GM12878 (cell line): ENCODE results near the gene SETDB1. TPM values are rescaled to one million over a fixed set of nuclear protein-coding genes. Genes with fewer than 3 reads are reported as not detected.

Experiments used
- ATAC-seq: fragments of 200-7000 bp; cut with Tn5 transposase; 3 replicates; pipeline ENCODE4 v1.9.1; 2020; ENCODE audit warnings: mild to moderate bottlenecking, moderate library complexity
- BruUV-seq: library from RNA; stranded (reverse); fragments of 400-500 nt; replicated peaks from 2 replicates; lab custom pipeline; 2021; lab: Mats Ljungman, UMichigan
- CTCF ChIA-PET: fragments of 300-600 bp; sonication (Branson Sonifier 250); formaldehyde crosslinking; extraction: SDS; loops from one replicate; lab custom pipeline; 2021; ENCODE audit warnings: inconsistent platforms; lab: Yijun Ruan, JAX
- POLR2A ChIA-PET: fragments of 350-600 bp; formaldehyde crosslinking; extraction: SDS; loops from one replicate; lab custom pipeline; 2021; ENCODE audit warnings: inconsistent platforms; lab: Charles Lee
- RAD21 ChIA-PET: fragments of 300-600 bp; sonication (Branson Sonifier 250); formaldehyde crosslinking; loops from one replicate; lab custom pipeline; 2023; ENCODE audit warnings: antibody characterized with exemption; ENCODE audit not compliant: unreplicated experiment; lab: Charles Lee
- SMC1A ChIA-PET: fragments of 300-600 bp; sonication (Branson Sonifier 250); formaldehyde crosslinking; loops from one replicate; lab custom pipeline; 2023; ENCODE audit not compliant: unreplicated experiment, uncharacterized antibody; lab: Charles Lee
- DNase-seq: peaks from one replicate; pipeline ENCODE4 v3.0.0-alpha.2; 2011; ENCODE audit warnings: low read depth, low spot score
- FAIRE-seq: peaks from 3 replicates; lab custom pipeline; 2011; peaks lifted over from hg19 to GRCh38; lab: Jason Lieb, UNC
- H2AFZ ChIP-seq: 2 replicates; pipeline ENCODE4 v1.6.0; 2011; ENCODE audit warnings: low read depth, low read length, control low read depth; ENCODE audit not compliant: control insufficient read depth
- H3K27ac ChIP-seq: 2 replicates; pipeline ENCODE4 v1.5.1; 2011; ENCODE audit warnings: control low read depth; ENCODE audit not compliant: control insufficient read depth, insufficient read depth
- H3K27me3 ChIP-seq, 2 experiments: replicated peaks in 1 of 2; 2 replicates each; pipeline versions ENCODE4 v1.6.0 to v1.6.1; 2011; ENCODE audit warnings: low read length in 1 of 2; ENCODE audit not compliant: control insufficient read depth in 2 of 2, insufficient read depth in 2 of 2
- H3K36me3 ChIP-seq, 2 experiments: 2 replicates each; pipeline ENCODE4 v1.5.1; 2011; ENCODE audit warnings: low read length in 1 of 2; ENCODE audit not compliant: control insufficient read depth in 2 of 2, insufficient read depth in 2 of 2
- H3K4me1 ChIP-seq: 2 replicates; pipeline ENCODE4 v1.6.1; 2011; ENCODE audit warnings: mild to moderate bottlenecking, low read length, moderate library complexity, mixed read lengths; ENCODE audit not compliant: control insufficient read depth, insufficient read depth
- H3K4me2 ChIP-seq: 2 replicates; pipeline ENCODE4 v1.6.0; 2011; ENCODE audit warnings: control low read depth; ENCODE audit not compliant: control insufficient read depth, insufficient read depth
- H3K4me3 ChIP-seq: fragments of 200-600 bp; sonication (generic); 2 replicates; pipeline ENCODE4 v1.5.1; 2016
- H3K79me2 ChIP-seq: 2 replicates; pipeline ENCODE4 v1.6.0; 2011; ENCODE audit warnings: low read length; ENCODE audit not compliant: control insufficient read depth, insufficient read depth
- H3K9ac ChIP-seq: 2 replicates; pipeline ENCODE4 v1.8.0; 2011; ENCODE audit warnings: low read length, control low read depth, mixed read lengths; ENCODE audit not compliant: control insufficient read depth, insufficient read depth
- H3K9me3 ChIP-seq: replicated peaks from 3 replicates; pipeline ENCODE4 v1.5.1; 2011; ENCODE audit warnings: mild to moderate bottlenecking, low read length; ENCODE audit not compliant: control insufficient read depth, insufficient read depth
- H4K20me1 ChIP-seq: 2 replicates; pipeline ENCODE4 v1.6.0; 2011; ENCODE audit not compliant: control insufficient read depth, insufficient read depth
- MEF2B ChIP-seq: fragments of 450-650 bp; IDR thresholded peaks from 2 replicates; pipeline ENCODE4 v1.6.1; 2018; ENCODE audit warnings: mild to moderate bottlenecking, moderate library complexity; ENCODE audit not compliant: partially characterized antibody, poor library complexity, severe bottlenecking
- STAT1 ChIP-seq: fragments of 450-650 bp; conservative IDR thresholded peaks from 2 replicates; pipeline ENCODE4 v1.6.1; 2014; ENCODE audit warnings: antibody characterized with exemption, mild to moderate bottlenecking
- WGBS: methylation state at CpG from one replicate; pipeline ENCODE4 v1.1.6; 2016; ENCODE audit warnings: low lambda C conversion rate; ENCODE audit not compliant: insufficient replicate concordance, insufficient coverage; ENCODE audit errors: missing lambda C conversion rate; 5-methylcytosine and 5-hydroxymethylcytosine counted together
- in situ Hi-C: fragments of 300-500 bp; cut with MboI; formaldehyde crosslinking; loops from 9 replicates; pipeline ENCODE4 v1.14.3; 2018; ENCODE audit warnings: mixed read lengths
- intact Hi-C: fragments of 100-400 bp; cut with micrococcal nuclease; formaldehyde crosslinking; loops from one replicate; pipeline ENCODE4 v1.14.2; 2022; ENCODE audit not compliant: unreplicated experiment
- polyA plus RNA-seq, 11 experiments: library from polyadenylated mRNA; depleted of rRNA in 4 of 11; unstranded in 6 of 11; stranded (reverse) in 5 of 11; fragments of >200 nt; fragmentation: Nextera tagmentation in 4 of 11; fragmentation: Illumina TruSeq in 1 of 11; extraction: Ambion mirVana in 4 of 11; extraction: Trizol in 1 of 11; gene quantifications; 1 replicate in 1 of 11; 2 replicates in 10 of 11; pipeline versions ENCODE4 v1.2.1 to v1.2.3, GENCODE V29; 2011 to 2016; ENCODE audit warnings: inconsistent platforms in 2 of 11, missing spikeins in 2 of 11, low read depth in 1 of 11
- total RNA-seq, 4 experiments: library from RNA; depleted of rRNA in 3 of 4; stranded (reverse); fragments of >200 nt in 3 of 4; fragmentation: Illumina TruSeq in 1 of 4; extraction: Trizol in 1 of 4; gene quantifications; 2 replicates each; pipeline versions ENCODE4 v1.2.1 to v1.2.3, GENCODE V29; 2013 to 2021
- TF ChIP-seq, protein P1 (sequence below): fragments of 450-650 bp; formaldehyde crosslinking; IDR thresholded peaks from 2 replicates; pipeline ENCODE4 v1.4.0; 2020; ENCODE audit warnings: mild to moderate bottlenecking, moderate library complexity
- TF ChIP-seq, protein P2 (sequence below), 3 experiments: IDR thresholded peaks in 2 of 3; conservative IDR thresholded peaks in 1 of 3; 2 replicates each; pipeline ENCODE4 v1.5.1; 2011; ENCODE audit warnings: low read depth in 3 of 3, low read length in 3 of 3, mild to moderate bottlenecking in 3 of 3, control low read depth in 2 of 3, moderate library complexity in 2 of 3, inconsistent platforms in 1 of 3, mixed read lengths in 1 of 3; ENCODE audit not compliant: control insufficient read depth in 2 of 3, insufficient read depth in 1 of 3; ENCODE audit errors: extremely low read depth in 1 of 3
- TF ChIP-seq, protein P3 (sequence below): fragments of 450-650 bp; conservative IDR thresholded peaks from 2 replicates; pipeline ENCODE4 v1.6.1; 2017; ENCODE audit warnings: mild to moderate bottlenecking, moderate library complexity

SETDB1 gene
- total and polyA plus RNA-seq, 10 of the 15 experiments (the other 5 are each of a cell fraction or from before 2014, with no cell fraction given) = 14.3 to 56.7 (median 35.7) TPM

DNA sequence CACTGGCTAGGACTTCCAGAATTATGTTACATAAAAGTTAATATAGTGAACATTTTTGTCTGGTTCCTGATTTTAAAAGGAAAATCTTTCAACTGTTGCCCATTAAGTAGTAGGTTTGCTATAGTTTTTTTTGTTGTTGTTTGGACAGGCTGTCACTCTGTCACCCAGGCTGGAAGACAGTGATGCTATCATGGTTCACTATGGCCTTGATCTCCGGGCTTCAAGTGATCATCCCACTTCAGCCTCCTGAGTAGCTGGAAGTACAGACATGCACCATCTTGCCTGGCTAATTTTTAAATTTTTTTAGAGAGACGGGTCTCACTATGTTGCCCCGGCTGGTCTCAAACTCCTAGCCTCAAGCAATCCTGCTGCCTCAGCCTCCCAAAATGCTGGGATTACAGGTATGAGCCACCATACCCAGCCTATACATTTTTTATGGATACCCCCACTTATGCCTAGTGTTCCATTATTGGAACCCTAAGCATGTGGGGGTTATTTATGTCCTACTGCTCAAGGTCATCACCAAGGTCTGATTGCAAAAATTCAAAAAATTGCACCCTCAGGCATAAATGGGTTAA is 32.7 kb upstream of the SETDB1 start (continued):
- TF ChIP-seq, protein P1, sequence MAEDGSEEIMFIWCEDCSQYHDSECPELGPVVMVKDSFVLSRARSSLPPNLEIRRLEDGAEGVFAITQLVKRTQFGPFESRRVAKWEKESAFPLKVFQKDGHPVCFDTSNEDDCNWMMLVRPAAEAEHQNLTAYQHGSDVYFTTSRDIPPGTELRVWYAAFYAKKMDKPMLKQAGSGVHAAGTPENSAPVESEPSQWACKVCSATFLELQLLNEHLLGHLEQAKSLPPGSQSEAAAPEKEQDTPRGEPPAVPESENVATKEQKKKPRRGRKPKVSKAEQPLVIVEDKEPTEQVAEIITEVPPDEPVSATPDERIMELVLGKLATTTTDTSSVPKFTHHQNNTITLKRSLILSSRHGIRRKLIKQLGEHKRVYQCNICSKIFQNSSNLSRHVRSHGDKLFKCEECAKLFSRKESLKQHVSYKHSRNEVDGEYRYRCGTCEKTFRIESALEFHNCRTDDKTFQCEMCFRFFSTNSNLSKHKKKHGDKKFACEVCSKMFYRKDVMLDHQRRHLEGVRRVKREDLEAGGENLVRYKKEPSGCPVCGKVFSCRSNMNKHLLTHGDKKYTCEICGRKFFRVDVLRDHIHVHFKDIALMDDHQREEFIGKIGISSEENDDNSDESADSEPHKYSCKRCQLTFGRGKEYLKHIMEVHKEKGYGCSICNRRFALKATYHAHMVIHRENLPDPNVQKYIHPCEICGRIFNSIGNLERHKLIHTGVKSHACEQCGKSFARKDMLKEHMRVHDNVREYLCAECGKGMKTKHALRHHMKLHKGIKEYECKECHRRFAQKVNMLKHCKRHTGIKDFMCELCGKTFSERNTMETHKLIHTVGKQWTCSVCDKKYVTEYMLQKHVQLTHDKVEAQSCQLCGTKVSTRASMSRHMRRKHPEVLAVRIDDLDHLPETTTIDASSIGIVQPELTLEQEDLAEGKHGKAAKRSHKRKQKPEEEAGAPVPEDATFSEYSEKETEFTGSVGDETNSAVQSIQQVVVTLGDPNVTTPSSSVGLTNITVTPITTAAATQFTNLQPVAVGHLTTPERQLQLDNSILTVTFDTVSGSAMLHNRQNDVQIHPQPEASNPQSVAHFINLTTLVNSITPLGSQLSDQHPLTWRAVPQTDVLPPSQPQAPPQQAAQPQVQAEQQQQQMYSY (CRISPR knock-in tag) = no peak
- TF ChIP-seq STAT1 = no peak
- TF ChIP-seq, protein P2, sequence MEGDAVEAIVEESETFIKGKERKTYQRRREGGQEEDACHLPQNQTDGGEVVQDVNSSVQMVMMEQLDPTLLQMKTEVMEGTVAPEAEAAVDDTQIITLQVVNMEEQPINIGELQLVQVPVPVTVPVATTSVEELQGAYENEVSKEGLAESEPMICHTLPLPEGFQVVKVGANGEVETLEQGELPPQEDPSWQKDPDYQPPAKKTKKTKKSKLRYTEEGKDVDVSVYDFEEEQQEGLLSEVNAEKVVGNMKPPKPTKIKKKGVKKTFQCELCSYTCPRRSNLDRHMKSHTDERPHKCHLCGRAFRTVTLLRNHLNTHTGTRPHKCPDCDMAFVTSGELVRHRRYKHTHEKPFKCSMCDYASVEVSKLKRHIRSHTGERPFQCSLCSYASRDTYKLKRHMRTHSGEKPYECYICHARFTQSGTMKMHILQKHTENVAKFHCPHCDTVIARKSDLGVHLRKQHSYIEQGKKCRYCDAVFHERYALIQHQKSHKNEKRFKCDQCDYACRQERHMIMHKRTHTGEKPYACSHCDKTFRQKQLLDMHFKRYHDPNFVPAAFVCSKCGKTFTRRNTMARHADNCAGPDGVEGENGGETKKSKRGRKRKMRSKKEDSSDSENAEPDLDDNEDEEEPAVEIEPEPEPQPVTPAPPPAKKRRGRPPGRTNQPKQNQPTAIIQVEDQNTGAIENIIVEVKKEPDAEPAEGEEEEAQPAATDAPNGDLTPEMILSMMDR (IDR thresholded peaks at IDR 0.05 in 2 of 3, conservative IDR thresholded peaks at IDR 0.05 in 1 of 3; ENCODE audit: control insufficient read depth in 2 of 3, extremely low read depth in 1 of 3, insufficient read depth in 1 of 3, low read depth in 3 of 3, low read length in 3 of 3) = no peak

DNA sequence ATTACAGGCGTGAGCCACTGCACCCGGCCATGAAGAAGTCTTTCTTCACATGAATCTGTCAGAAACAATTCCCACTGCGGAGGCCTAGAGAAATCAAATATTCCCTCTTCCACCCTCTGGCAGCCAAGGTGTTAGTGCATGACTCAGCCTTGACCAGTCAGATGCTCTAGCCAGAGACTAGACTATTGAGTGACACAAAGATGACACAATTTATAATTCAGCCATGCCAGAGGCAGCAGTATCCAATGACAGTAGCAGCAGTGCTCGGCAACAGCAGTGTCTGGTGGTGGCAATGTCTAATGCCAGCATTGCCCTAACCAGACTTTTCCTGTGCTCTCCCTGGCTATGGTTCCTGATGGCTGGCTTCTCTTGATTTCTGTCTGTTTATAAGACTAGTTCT is 30.5 kb upstream of the SETDB1 start:
- Histone ChIP-seq H3K36me3 (no peaks in the 10 kb centered on the region), H3K9me3 (no peaks in the 10 kb centered on the region; the same call in 2 of the 3 replicates), H3K4me1 (peaks cover 2% of the 10 kb centered on the region), H4K20me1 (no peaks in the 10 kb centered on the region), H3K4me2 (no peak overlapping the region), H3K27ac (no peak overlapping the region), H3K27me3 (no peaks in the 10 kb centered on the region), H2AFZ (no peak overlapping the region), H3K79me2 (no peaks in the 10 kb centered on the region), H3K9ac (no peak overlapping the region), H3K4me3 (no peak overlapping the region)
- TF ChIP-seq, protein P3, sequence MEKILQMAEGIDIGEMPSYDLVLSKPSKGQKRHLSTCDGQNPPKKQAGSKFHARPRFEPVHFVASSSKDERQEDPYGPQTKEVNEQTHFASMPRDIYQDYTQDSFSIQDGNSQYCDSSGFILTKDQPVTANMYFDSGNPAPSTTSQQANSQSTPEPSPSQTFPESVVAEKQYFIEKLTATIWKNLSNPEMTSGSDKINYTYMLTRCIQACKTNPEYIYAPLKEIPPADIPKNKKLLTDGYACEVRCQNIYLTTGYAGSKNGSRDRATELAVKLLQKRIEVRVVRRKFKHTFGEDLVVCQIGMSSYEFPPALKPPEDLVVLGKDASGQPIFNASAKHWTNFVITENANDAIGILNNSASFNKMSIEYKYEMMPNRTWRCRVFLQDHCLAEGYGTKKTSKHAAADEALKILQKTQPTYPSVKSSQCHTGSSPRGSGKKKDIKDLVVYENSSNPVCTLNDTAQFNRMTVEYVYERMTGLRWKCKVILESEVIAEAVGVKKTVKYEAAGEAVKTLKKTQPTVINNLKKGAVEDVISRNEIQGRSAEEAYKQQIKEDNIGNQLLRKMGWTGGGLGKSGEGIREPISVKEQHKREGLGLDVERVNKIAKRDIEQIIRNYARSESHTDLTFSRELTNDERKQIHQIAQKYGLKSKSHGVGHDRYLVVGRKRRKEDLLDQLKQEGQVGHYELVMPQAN = no peak
- TF ChIP-seq MEF2B = no peak
- no TSS peak for BruUV-seq
- ChIA-PET RAD21 (no interaction called here), CTCF (interaction anchor here (0.6 to 2.7 kb wide), 2 partner anchors 26 to 324 kb away, joined by 3 to 9 read pairs; no protein-coding TSS in a partner anchor), SMC1A (no interaction called here), POLR2A (no interaction called here)
- ATAC-seq = no peak
- 89% methylated on average over 4 of the region's 4 CpGs for WGBS
- intact Hi-C loops (no loop called here), in situ Hi-C loops (no loop called here)
- DNase-seq = no peak
- no peak for FAIRE-seq
